SKM-1 (cell line): ENCODE data around the gene CDKL4.
"Not testable (repeated sequence)": the region's sequence is repeated elsewhere in the genome, so short reads cannot be mapped to it uniquely, and the experiment has no call there.

ENCODE experiments used
- DNase-seq: peaks from one replicate; lab custom pipeline; 2025; ENCODE audit not compliant: unreplicated experiment; lab: John Stamatoyannopoulos, UW

CDKL4 gene

GRCh38 chr2:39234754-39235153 is 9.0 kb downstream of the CDKL4 start:
- no peak for DNase-seq

GRCh38 chr2:39232141-39232540 is 11.6 kb downstream of the CDKL4 start:
- DNase-seq, result no peak

DNA sequence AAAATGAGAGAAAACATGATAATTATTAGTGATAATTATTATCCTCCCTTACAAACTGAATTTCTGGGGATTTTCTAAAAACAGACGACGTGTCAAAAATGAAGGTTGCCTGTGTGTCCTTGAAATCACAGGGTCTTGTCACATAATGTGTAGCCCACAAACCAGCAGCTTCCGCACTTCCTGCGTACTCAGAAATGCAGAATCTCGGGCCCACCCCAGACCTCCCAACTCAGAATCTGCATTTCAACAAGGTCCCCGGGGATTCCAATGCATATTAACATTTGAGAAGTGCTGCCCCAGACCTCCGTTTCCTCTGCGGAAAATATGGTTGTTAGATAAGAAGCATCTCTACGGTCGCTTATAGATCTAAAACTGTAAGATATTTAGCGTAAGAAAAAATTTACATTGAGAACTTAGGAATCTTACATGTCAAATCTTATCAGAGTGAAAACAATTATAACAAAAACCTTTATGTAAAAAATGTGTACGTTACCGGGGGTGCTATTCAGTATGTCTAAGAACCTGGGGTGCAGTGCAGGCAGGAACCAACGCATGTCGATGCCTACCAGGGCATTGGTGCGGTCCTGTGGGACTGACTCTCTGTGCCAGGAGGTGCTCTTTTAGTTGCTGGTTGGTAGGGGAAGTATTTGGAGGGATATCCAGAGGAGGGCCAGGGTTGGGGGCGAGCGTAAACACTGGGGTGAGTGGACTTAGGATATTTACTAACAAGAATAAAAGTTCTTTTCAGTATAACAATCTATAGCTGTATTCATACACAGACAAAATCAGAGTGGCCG is 15.2 kb downstream of the CDKL4 start:
- DNase-seq, result no peak

GRCh38 chr2:39227628-39228412 is 15.9 kb downstream of the CDKL4 start:
- peak; percentile 41 for DNase-seq

GRCh38 chr2:39225567-39225966 is 18.2 kb downstream of the CDKL4 start:
- no peak for DNase-seq

DNA sequence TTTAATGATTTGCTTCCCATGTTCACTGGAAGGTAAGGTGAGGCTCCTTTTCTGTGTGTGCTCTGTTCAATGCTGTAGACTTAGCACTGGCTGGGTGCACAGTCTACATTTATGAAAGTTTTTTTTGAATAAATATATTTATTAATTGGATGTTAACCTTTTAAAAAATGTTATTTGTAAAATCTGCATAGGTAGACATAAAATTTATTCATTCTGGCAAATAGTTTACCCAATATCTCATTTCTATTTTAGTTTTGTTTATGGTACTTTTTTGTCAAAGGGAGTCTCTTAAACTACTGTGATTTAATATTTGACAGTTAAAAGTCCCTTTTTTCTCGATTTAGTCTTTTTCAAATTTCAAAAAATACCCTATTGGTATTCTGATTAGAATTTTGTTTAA is 19.9 kb downstream of the CDKL4 start:
- DNase-seq, result no peak

GRCh38 chr2:39221459-39221858 is 22.3 kb downstream of the CDKL4 start:
- no peak for DNase-seq

DNA sequence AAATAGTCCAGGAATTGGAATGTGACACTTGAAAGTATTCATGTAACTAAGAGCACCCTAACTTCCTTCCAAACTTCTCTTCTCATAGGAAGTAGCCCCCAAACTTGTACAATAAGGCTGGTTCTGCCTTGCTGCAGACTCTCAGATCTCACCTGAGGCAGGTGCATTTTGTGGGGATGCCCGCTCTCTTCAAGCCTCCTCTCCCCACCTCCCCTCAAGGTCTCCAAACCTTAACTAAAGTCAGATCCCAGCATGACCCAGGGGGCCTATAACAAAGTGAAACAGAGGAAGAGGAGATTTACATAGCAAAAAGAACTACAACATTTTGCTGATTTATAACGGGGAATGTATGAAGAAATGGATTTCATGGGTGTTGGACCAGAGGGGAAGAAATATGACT is 23.6 kb downstream of the CDKL4 start:
- DNase-seq, result no peak

DNA sequence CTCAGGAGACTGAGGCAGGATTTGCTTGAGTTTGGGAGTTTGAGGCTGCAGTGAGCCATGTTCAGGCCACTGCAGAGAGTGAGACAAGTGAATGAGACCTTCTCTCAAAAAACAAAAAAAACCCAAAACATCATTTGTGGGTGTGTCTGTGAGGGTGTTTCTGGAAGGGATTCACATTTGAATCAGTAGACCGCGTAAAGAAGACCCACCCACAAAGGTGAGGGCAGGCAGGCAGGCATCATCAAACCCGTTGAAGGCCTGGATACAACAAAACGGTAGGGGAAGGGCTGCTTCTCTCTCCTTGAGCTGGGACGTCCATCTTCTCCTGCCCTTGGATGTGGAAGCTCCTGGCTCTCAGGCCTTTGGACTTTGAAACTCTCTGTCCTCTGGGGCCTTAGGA is 25.4 kb downstream of the CDKL4 start:
- DNase-seq, result no peak

DNA sequence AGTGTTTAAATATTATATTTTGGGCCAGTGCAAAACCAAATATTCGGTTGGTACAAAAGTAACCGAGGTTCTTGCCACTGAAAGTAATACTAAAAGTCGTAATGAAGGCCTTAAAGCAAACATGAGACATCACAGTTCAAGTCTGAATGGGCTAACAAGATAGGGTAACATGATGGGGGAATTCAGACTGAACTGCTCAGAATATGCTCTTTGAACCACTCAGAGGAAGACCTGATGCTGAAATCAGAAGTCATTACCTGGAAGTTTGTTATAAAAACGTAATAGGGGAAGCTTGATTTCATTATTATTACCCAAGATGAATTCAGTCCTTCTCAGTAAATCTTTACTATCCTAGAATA is 26.6 kb downstream of the CDKL4 start:
- no peak for DNase-seq

DNA sequence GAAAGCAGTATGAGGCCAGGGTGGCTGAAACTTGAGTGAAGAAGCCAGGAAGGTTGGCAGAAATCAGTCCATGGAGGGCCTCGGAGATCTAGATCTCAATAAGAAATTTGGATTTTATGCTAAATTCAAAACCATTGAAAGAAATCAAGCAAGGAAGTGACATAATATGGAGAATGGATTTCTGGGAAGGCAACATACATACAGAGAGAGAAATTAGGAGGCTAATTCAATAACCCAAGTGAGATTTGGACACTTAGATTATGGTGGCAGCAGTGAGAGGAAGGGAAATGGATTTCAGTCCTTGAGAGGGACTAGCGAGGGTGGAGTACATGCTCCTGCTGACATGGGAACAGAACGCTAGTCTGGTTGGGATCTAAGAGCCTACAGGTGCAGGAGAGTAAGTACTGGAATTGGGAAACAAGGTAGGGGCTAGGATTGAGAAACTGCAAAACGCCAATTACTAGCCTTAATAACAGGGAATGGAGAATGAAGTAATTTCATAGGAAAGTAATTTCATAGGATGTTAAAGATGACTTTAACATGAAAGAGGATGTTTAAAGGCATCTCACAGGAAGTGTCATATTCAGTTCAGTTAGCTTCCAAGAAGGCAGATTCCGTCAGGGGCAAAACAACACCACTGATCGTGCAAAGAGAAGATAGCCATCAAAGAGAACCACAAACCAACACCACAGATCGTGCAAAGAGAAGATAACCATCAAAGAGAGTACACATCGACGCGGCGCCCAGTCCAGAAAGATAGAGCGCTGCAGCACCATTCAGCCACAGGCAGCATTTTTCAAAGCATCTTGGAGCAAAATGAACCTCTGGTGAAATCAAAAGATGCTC is 27.2 kb downstream of the CDKL4 start:
- peak; percentile 17 for DNase-seq

DNA sequence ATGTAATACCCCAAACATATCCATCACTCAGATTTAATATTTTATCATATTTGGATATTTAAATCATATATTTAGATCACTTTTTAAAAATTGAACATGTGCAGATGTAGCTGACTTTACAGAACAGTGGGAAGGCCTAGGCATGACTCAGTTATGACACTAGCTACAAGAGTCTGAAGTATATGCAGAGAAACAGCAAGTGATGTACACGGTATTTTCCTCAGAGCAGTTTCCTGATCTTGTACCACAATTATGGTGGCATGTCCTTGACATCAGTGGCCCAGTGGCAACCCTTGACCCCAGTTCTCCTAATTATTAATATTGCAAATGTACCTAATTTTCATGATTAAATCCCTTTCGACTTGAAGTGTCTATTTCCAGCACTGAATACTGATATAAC is 28.2 kb downstream of the CDKL4 start:
- DNase-seq, result no peak

DNA sequence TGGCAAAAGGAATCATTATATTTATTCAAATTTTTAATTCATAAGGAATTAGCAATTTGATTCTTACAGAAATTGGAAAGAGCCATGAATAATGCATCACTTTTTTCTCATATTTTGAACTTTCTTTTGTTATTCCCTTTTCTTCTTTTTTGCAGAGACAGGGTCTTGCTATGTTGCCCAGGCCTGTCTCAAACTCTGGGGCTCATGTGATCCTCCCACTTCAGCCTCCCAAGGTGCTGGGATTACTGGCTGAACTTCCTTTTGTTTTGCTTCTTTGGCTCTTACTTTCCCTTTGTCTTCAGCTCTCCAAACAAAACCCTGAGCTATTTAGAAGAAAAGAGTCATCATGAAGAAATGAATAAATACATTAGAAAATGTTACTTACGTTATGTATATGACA is 30.8 kb downstream of the CDKL4 start:
- no peak for DNase-seq

GRCh38 chr2:39210846-39211245 is 32.9 kb downstream of the CDKL4 start:
- no peak for DNase-seq

DNA sequence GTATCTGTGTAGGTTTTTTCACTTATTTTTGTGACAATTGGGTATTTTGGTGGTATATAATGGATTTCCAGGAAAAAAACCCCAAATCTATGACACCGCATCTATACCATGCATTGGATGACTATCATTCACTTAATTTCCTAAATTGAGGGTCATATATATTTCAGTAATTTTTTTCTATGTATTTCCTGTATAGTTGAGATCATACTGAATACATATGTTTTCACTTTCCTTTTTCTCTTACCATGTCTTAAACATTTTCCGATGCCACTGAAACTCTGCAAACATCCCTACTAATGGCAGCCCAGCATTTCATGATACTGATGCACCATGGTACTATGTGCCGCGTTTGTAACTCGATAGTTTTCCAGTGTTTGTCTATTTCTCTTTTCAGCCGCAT is 40.4 kb downstream of the CDKL4 start:
- no peak for DNase-seq

GRCh38 chr2:39202639-39203369 is 41.0 kb downstream of the CDKL4 start:
- DNase-seq, result no peak

GRCh38 chr2:39197003-39197402 is 46.8 kb downstream of the CDKL4 start:
- DNase-seq, result not testable (repeated sequence)

GRCh38 chr2:39194686-39195085 is 49.1 kb downstream of the CDKL4 start:
- DNase-seq, result no peak

DNA sequence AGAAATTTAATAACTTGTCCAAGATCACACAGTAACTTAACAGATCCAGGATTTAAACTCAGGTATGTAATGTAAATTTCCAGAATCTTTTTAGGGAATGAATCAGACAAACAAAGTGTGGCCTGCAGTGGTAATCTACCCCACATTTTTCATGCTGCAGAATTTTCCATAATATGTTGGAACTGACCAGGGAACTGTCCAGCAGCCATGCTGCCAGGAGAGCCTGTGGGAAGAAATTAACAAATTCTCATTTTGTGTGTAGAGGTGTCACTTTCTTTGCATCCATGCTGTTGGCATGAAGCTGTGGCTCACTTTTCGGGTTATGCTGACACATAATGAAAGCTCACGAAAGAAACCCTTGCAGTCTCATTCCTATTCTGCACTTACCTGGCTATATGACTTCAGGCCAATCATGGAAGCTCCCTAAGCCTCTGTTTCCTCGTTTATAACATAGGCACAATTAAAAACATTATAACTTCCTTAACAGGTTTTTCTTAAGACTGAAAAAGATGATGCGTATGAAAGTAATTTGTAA is 54.7 kb downstream of the CDKL4 start:
- no peak for DNase-seq

GRCh38 chr2:39183673-39184072 is 60.1 kb downstream of the CDKL4 start:
- DNase-seq, result no peak

- no peak for DNase-seq
Measured at GRCh38 chr2:39181297-39181696, 62.5 kb downstream of the CDKL4 start.
